ENCODE results near the gene DOCK1.
A peak's percentile ranks its signal among the peaks of the same experiment; 100 is the strongest.
"Not testable (repeated sequence)": the region's sequence is repeated elsewhere in the genome, so short reads cannot be mapped to it uniquely, and the experiment has no call there.

DOCK1 gene

GRCh38 chr10:126893206-126893605 is 12.0 kb upstream of the DOCK1 start:
- no peaks in the 10 kb centered on the region for H3K27me3 Mint-ChIP-seq
- peaks cover 3% of the 10 kb centered on the region for H3K36me3 Mint-ChIP-seq
- peaks cover 5% of the 10 kb centered on the region for H3K9me3 Mint-ChIP-seq
- H3K4me3 Mint-ChIP-seq: no peak overlapping the region
- H3K4me1 Mint-ChIP-seq: no peaks in the 10 kb centered on the region
- no peak overlapping the region for H3K27ac Mint-ChIP-seq

- no peak overlapping the region for H3K27ac Mint-ChIP-seq
- no peaks in the 10 kb centered on the region for H3K4me1 Mint-ChIP-seq
- no peak overlapping the region for H3K4me3 Mint-ChIP-seq
- peaks cover 3% of the 10 kb centered on the region for H3K36me3 Mint-ChIP-seq
- H3K27me3 Mint-ChIP-seq: no peaks in the 10 kb centered on the region
- H3K9me3 Mint-ChIP-seq: peaks cover 5% of the 10 kb centered on the region
These were observed 11.4 kb upstream of the DOCK1 start for GRCh38 chr10:126893841-126894240.

DNA sequence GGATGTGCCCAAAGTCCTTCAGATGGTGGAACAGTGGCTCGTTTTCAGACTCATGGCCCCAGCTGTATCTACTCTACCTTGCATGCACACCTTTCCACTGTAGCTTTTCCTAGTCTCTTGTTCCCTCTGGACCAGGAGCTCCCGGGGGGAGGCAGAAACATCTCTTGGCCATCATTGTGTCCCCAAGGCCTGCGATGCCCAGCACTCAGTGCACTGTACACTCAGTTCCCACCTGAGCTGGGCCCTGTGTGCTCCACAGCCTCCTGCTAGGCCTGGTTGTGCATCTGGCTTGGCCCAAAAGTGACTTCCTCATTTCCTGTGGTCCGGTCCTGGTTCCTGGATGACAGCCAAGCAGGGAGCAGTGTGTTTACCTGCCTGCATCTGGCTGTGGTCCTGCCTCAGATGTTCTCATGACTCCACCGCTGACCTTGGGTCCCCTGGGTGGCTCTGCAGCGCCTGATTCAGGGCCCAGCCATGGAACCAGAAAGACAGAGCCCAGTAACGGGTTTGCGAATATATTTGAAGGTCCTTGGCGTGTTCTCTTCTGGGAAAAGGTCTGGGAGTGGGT is 9.9 kb upstream of the DOCK1 start:
- H3K4me1 Mint-ChIP-seq: no peaks in the 10 kb centered on the region
- H3K4me3 Mint-ChIP-seq: no peak overlapping the region
- no peaks in the 10 kb centered on the region for H3K27me3 Mint-ChIP-seq

DNA sequence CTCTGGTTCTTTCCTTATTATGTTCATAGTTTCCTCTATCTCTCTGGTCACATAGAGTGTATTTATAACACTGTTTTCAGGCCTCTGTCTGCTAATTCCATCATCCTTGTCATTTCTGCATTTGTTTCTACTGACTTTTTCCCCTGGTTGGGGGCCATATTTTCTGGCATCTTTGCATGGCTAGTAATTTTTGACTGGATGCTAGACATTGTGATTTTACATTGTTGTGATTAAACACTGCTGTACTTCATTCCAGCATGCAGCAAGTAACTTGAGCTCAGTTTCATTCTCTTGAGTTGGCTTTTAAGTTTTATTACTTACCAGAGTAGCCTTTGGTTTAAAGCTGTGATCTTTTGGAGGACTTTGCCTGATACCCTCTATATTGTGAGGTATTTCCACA is 6.8 kb upstream of the DOCK1 start:
- H3K4me1 Mint-ChIP-seq: no peaks in the 10 kb centered on the region
- H3K27me3 Mint-ChIP-seq: peaks cover 1% of the 10 kb centered on the region

More for the DNA sequence above, 9.9 kb upstream of the DOCK1 start:
- Mint-ChIP-seq H3K9me3 (peaks cover 5% of the 10 kb centered on the region), H3K36me3 (peaks cover 3% of the 10 kb centered on the region), H3K27ac (no peak overlapping the region)

DNA sequence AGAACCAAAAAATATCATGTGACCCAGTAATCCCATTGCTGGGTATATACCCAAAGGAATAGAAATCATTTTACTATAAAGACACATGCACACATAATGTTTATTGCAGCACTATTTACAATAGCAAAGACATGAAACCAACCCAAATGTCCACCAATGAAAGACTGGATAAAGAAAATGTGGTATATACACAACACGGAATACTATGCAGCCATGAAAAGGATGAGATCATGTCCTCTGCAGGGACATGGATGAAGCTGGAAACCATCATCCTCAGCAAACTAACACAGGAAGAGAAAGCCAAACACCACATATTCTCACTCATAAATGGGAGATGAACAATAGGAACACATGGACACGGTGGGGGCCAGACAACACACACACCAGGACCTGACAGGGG is 5.7 kb upstream of the DOCK1 start:
- H3K4me1 Mint-ChIP-seq, H3K27me3 Mint-ChIP-seq, H3K4me3 Mint-ChIP-seq, H3K27ac Mint-ChIP-seq, H3K9me3 Mint-ChIP-seq, H3K36me3 Mint-ChIP-seq: not testable (repeated sequence)

More for the DNA sequence above, 6.8 kb upstream of the DOCK1 start:
- Mint-ChIP-seq H3K9me3 (peaks cover 5% of the 10 kb centered on the region), H3K27ac (no peak overlapping the region), H3K4me3 (no peak overlapping the region), H3K36me3 (peaks cover 3% of the 10 kb centered on the region)

DNA sequence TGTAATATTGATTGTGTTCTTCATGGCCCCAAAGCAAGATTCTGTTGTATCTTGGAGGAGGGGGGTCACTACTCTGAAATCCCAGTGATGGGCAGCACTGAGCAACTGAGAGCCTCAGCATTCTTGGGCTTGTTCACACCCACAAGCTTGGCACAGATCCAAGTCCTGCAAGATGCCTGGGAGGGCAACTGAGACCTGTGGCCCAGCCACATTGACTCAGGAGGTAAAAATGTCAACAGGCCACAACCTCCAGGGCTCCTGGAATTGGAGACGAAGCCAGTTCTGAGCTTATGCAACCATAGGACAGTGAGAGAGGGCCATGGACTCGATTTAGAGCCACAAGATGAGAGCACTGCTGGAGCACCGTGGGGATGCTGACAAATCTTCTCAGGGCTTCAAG is 3.1 kb upstream of the DOCK1 start:
- Mint-ChIP-seq H3K36me3 (peaks cover 3% of the 10 kb centered on the region), H3K4me3 (no peak overlapping the region), H3K27me3 (peaks cover 17% of the 10 kb centered on the region), H3K9me3 (peaks cover 5% of the 10 kb centered on the region), H3K4me1 (no peaks in the 10 kb centered on the region), H3K27ac (no peak overlapping the region)

DNA sequence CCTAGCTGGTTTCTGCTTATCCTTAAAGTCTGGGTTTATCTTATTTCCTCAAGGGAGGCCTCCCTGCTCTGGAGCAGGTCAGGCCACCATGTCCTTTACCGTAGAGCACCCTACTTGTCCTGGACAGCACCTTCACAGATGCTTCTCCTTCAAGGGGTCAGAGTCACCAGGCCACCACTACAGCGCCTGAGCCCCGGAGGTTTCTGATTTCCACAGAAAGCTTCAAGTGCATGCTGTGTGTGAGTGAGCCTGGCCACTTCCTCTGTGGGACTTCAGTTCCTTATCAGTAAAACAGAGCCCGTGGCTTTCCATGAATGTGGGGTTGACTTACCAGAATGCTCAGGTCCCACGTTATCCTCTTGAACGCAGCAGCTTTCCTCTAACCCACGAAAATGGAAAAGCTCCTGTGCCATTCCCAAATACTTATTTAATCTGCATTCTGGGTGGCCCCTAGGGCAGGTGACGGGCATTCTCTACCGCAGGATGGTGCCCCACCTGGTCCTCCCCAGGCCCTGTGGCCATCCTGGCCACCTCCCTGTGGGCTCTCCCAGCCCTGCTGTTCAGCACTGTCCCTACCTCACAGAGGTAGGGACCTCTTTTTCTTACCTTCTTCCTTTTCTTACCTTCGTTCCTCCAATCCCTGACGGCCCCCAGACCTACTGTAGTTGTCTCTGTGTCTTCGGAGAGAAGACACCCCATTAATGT is 1.4 kb upstream of the DOCK1 start:
- peaks cover 20% of the 10 kb centered on the region for H3K27me3 Mint-ChIP-seq
- no peak overlapping the region for H3K27ac Mint-ChIP-seq
- H3K9me3 Mint-ChIP-seq: no peaks in the 10 kb centered on the region
- H3K4me3 Mint-ChIP-seq: no peak overlapping the region
- H3K4me1 Mint-ChIP-seq: no peaks in the 10 kb centered on the region
- no peaks in the 10 kb centered on the region for H3K36me3 Mint-ChIP-seq

- H3K4me3 Mint-ChIP-seq: no peak overlapping the region
- peak overlapping the region; percentile 30 for H3K27ac Mint-ChIP-seq
These were observed 761 bp upstream of the DOCK1 start for GRCh38 chr10:126904516-126904817.

DNA sequence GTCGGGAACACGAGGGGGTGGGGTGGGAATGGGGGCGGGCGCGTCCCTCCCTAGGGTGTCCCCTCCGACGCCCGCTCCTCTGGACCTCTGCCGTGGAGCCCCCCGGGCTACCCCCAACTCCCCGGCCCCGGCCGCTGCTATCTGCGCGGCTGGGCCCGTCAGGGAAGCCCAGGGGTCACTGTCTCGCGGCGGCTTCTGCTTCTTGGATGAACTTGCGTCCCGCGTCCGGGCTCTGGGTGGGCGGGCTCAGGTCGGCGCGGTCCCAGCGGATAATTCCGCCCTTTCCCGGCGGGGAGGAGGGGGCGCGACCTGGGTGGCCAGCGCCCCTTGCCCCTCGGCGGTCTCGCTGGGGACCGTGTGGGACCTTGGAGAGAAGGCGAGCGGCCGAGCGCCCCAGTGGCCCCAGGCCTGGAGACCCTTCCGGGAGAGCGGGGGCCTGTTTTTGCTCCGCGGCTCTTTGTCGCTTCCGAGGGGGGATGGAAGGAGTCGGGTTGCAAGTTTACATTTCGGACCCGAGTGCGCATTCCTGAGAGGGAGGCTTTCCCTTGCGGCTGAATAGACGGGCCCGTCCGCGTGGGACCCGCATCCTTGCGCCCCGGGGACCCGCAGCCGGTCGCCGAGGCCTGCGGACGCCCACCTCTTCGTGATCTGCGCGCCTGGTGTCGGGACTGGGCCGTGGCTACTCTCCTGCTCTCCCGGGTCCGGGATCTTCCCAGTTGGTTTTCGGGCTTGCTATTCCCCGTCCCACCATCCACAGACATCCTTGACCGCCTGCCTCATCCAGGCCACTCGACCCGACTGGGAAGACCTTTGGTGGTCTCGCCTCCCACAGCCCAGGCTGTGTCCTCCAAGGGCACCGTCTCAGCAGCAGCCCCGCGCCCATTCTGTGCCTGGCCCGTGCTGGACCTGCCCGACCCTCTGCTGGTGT is 812 bp downstream of the DOCK1 start:
- Mint-ChIP-seq H3K4me3 (no peak overlapping the region), H3K9me3 (no peaks in the 10 kb centered on the region), H3K27ac (no peak overlapping the region)

More at GRCh38 chr10:126904516-126904817, 761 bp upstream of the DOCK1 start:
- no peaks in the 10 kb centered on the region for H3K9me3 Mint-ChIP-seq
- H3K27me3 Mint-ChIP-seq: peaks cover 20% of the 10 kb centered on the region
- H3K4me1 Mint-ChIP-seq: no peaks in the 10 kb centered on the region
- no peaks in the 10 kb centered on the region for H3K36me3 Mint-ChIP-seq

GRCh38 chr10:126906704-126907422 is 1.6 kb downstream of the DOCK1 start:
- H3K4me3 Mint-ChIP-seq: no peak overlapping the region
- H3K27me3 Mint-ChIP-seq: peaks cover 20% of the 10 kb centered on the region

More for the DNA sequence above, 812 bp downstream of the DOCK1 start:
- Mint-ChIP-seq H3K4me1 (no peaks in the 10 kb centered on the region), H3K36me3 (no peaks in the 10 kb centered on the region), H3K27me3 (peaks cover 20% of the 10 kb centered on the region)

DNA sequence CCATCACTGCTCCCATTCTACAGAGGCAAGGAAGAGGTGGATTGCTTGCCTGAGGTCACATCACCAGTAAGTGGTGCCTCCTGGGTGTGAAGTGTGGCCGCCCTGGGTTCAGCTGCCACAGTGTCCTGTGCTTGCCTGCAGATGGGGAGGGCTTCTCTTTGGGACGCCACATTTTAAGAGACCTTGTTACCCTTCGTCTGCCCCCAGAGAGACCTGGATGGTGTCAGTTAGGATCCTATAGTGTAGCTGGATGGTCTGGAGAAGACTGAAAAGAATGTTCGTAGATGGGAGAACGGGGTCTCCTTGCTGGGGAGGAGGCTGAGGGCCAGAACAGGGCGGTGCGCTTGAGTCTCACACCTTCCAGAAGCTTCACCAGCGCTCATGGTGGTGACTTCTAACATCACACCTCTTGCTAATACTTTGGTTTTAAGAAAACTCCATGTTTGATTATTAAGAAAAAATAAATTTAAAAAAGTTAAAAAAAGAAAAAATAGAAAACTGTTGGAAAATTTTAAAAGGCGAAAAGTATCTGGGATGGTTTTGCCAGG is 2.3 kb downstream of the DOCK1 start:
- Mint-ChIP-seq H3K36me3 (no peaks in the 10 kb centered on the region), H3K27ac (no peak overlapping the region), H3K4me3 (no peak overlapping the region), H3K27me3 (peaks cover 20% of the 10 kb centered on the region), H3K9me3 (no peaks in the 10 kb centered on the region), H3K4me1 (no peaks in the 10 kb centered on the region)

More at GRCh38 chr10:126906704-126907422, 1.6 kb downstream of the DOCK1 start:
- Mint-ChIP-seq H3K36me3 (no peaks in the 10 kb centered on the region), H3K27ac (no peak overlapping the region), H3K4me1 (no peaks in the 10 kb centered on the region), H3K9me3 (no peaks in the 10 kb centered on the region)

DNA sequence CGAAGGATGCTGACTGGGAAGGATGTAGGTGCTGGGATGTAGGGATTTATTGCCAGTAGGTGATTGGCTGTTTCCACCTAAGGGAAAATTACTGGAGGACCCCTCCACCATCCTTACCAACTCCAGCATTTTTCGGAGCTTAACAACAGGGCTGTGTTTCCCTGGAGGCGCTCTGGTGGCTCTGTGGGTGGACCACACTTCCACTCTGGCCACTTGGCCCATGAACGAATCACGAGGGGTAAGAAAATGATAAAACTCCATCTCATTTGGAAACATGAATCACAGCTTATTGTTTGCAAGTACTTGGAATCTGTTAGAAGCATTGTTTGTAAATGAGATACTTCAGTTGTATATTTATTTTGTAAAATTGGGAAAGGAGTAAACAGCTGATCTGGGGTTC is 3.0 kb downstream of the DOCK1 start:
- Mint-ChIP-seq H3K27me3 (peaks cover 20% of the 10 kb centered on the region), H3K9me3 (no peaks in the 10 kb centered on the region), H3K27ac (no peak overlapping the region), H3K36me3 (no peaks in the 10 kb centered on the region), H3K4me3 (no peak overlapping the region), H3K4me1 (no peaks in the 10 kb centered on the region)

- Mint-ChIP-seq H3K4me3 (no peak overlapping the region), H3K9me3 (no peaks in the 10 kb centered on the region), H3K36me3 (no peaks in the 10 kb centered on the region), H3K27me3 (peaks cover 16% of the 10 kb centered on the region), H3K27ac (no peak overlapping the region), H3K4me1 (no peaks in the 10 kb centered on the region)
These were observed 3.5 kb downstream of the DOCK1 start for GRCh38 chr10:126908729-126909128.

GRCh38 chr10:126909147-126909546 is 3.9 kb downstream of the DOCK1 start:
- Mint-ChIP-seq H3K36me3 (no peaks in the 10 kb centered on the region), H3K4me3 (no peak overlapping the region), H3K27ac (no peak overlapping the region), H3K27me3 (peaks cover 14% of the 10 kb centered on the region), H3K9me3 (no peaks in the 10 kb centered on the region), H3K4me1 (no peaks in the 10 kb centered on the region)

DNA sequence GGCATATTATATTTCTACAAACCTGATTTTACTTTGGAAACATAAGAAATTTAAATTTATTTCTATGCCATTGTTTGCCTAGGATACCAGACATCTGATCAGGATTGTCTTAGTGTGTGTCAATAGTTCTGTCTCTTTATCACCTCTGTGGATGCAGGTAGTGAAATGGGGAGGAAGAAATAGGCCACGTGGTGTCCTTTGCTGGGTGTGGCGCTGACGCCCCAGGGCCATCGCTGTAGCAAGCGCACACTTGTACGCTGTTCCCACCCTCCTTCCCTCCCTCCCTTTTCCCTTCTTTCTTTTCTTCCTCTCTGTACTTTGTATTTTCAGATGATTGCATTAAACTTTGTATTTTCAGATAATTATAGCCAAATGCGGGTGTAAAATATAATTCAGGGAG is 5.0 kb downstream of the DOCK1 start:
- Mint-ChIP-seq H3K4me1 (no peaks in the 10 kb centered on the region), H3K27ac (no peak overlapping the region), H3K4me3 (no peak overlapping the region), H3K36me3 (no peaks in the 10 kb centered on the region), H3K9me3 (no peaks in the 10 kb centered on the region), H3K27me3 (peaks cover 8% of the 10 kb centered on the region)
